ENCODE results near the gene ZNF585A. TPM values are rescaled to one million over a fixed set of nuclear protein-coding genes. Genes with fewer than 3 reads are reported as not detected.
"Not testable (repeated sequence)": the region's sequence is repeated elsewhere in the genome, so short reads cannot be mapped to it uniquely, and the experiment has no call there.

The ZNF585A gene
- 10 to 100 TPM in 4 of 10 donors, 1 to 10 TPM in 6; 6.6 to 11.9 (median 9.9) TPM for polyA plus RNA-seq (ENCODE audit: insufficient read length in 10 of 10)
- long read RNA-seq, donor 1, transcript ZNF585A-205 (3 exons, 596 nt), result major isoform, 8 of 8 reads
- long read RNA-seq, donor 1, partial matches to known transcripts, result 0 of 8 reads
- long read RNA-seq, donor 1, other reads (novel, unspliced or antisense), result 0 of 8 reads
- long read RNA-seq, donor 2, full-length matches to known transcripts, result 11 of 11 reads
- long read RNA-seq, donor 2, partial matches to known transcripts, result 0 of 11 reads
- long read RNA-seq, donor 2, other reads (novel, unspliced or antisense), result 0 of 11 reads
- long read RNA-seq, donor 3, result 0 reads
- long read RNA-seq, donor 4, partial matches to known transcripts, result 0 of 3 reads
- long read RNA-seq, donor 4, other reads (novel, unspliced or antisense), result 0 of 3 reads
- long read RNA-seq, donor 5, transcript ZNF585A-205 (3 exons, 596 nt), result major isoform, 8 of 8 reads
- long read RNA-seq, donor 5, partial matches to known transcripts, result 0 of 8 reads
- long read RNA-seq, donor 5, other reads (novel, unspliced or antisense), result 0 of 8 reads
- long read RNA-seq, donor 6, transcript ZNF585A-205 (3 exons, 596 nt), result major isoform, 6 of 6 reads
- long read RNA-seq, donor 6, partial matches to known transcripts, result 0 of 6 reads
- long read RNA-seq, donor 6, other reads (novel, unspliced or antisense), result 0 of 6 reads
- long read RNA-seq, donor 7, partial matches to known transcripts, result 0 of 4 reads
- long read RNA-seq, donor 7, other reads (novel, unspliced or antisense), result 0 of 4 reads
- long read RNA-seq, donor 8, full-length matches to known transcripts, result 5 of 5 reads
- long read RNA-seq, donor 8, partial matches to known transcripts, result 0 of 5 reads
- long read RNA-seq, donor 8, other reads (novel, unspliced or antisense), result 0 of 5 reads
- long read RNA-seq, donor 9, full-length matches to known transcripts, result 1 of 1 reads
- long read RNA-seq, donor 9, partial matches to known transcripts, result 0 of 1 reads
- long read RNA-seq, donor 9, other reads (novel, unspliced or antisense), result 0 of 1 reads

- peak; percentile 97 to 98 (median 97) for DNase-seq
Observed at GRCh38 chr19:37172368-37173366, at the start of gene ZNF585A. Gene ZNF585A (minus strand): TSS chr19:37172695. CDS start chr19:37169910, 2,785 bp downstream.

GRCh38 chr19:37221136-37221535, 48.6 kb upstream of the ZNF585A start:
- DNase-seq, result no peak

- no peak for DNase-seq
Observed at GRCh38 chr19:37220383-37220782, 47.9 kb upstream of the ZNF585A start.

GRCh38 chr19:37218592-37218935, 46.1 kb upstream of the ZNF585A start:
- peak in 1 of 3 donors; percentile 9 for DNase-seq

GRCh38 chr19:37217775-37218591, 45.5 kb upstream of the ZNF585A start, which contains the start of gene ZNF383:
Gene ZNF383 (plus strand): TSS chr19:37218214. CDS start chr19:37230454, 12,240 bp downstream.
- peak; percentile 94 to 99 (median 95) for DNase-seq

- no peak for DNase-seq
Observed at GRCh38 chr19:37217480-37217774, 44.9 kb upstream of the ZNF585A start.

- DNase-seq, result no peak
Observed at GRCh38 chr19:37197768-37198167, 25.3 kb upstream of the ZNF585A start.

GRCh38 chr19:37197115-37197514, 24.6 kb upstream of the ZNF585A start:
- not testable (repeated sequence) for DNase-seq

- not testable (repeated sequence) for DNase-seq
Observed at GRCh38 chr19:37195248-37195647, 22.8 kb upstream of the ZNF585A start.

GRCh38 chr19:37186071-37186470, 13.6 kb upstream of the ZNF585A start:
- DNase-seq, result not testable (repeated sequence)

- DNase-seq, result no peak
Observed at GRCh38 chr19:37165635-37166034, 6.9 kb downstream of the ZNF585A start.

GRCh38 chr19:37160153-37160552, 12.3 kb downstream of the ZNF585A start:
- no peak for DNase-seq

- DNase-seq, result no peak
Observed at GRCh38 chr19:37148214-37148613, 24.3 kb downstream of the ZNF585A start.

GRCh38 chr19:37136111-37136510, 36.4 kb downstream of the ZNF585A start:
- DNase-seq, result no peak

- DNase-seq, result no peak
Observed at GRCh38 chr19:37128821-37129177, 43.7 kb downstream of the ZNF585A start.

GRCh38 chr19:37127999-37128820, 44.3 kb downstream of the ZNF585A start:
- DNase-seq, result no peak

- not testable (repeated sequence) for DNase-seq
Observed at GRCh38 chr19:37122093-37122492, 50.4 kb downstream of the ZNF585A start.

- no peak for DNase-seq
Observed at GRCh38 chr19:37114001-37114400, 58.5 kb downstream of the ZNF585A start.

GRCh38 chr19:37111753-37112152, 60.7 kb downstream of the ZNF585A start:
- not testable (repeated sequence) for DNase-seq

All from muscle of back (tissue), 13 donors.